ENCODE data around the gene CAPRIN1.

The CAPRIN1 gene, protein sequence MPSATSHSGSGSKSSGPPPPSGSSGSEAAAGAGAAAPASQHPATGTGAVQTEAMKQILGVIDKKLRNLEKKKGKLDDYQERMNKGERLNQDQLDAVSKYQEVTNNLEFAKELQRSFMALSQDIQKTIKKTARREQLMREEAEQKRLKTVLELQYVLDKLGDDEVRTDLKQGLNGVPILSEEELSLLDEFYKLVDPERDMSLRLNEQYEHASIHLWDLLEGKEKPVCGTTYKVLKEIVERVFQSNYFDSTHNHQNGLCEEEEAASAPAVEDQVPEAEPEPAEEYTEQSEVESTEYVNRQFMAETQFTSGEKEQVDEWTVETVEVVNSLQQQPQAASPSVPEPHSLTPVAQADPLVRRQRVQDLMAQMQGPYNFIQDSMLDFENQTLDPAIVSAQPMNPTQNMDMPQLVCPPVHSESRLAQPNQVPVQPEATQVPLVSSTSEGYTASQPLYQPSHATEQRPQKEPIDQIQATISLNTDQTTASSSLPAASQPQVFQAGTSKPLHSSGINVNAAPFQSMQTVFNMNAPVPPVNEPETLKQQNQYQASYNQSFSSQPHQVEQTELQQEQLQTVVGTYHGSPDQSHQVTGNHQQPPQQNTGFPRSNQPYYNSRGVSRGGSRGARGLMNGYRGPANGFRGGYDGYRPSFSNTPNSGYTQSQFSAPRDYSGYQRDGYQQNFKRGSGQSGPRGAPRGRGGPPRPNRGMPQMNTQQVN

GRCh38 chr11:34051349-34052035 lies at the start of gene CAPRIN1:
Gene CAPRIN1 (plus strand): TSS chr11:34051731. CDS start chr11:34052421, 690 bp downstream.
- TF ChIP-seq CTCF (IDR thresholded peaks at IDR 0.05; ENCODE audit: borderline replicate concordance, control extremely low read depth, extremely low read depth, insufficient read depth, missing control alignments): no peak
- in situ Hi-C loops (cut with MboI; ENCODE audit: low sequenced_read_pairs, unreplicated experiment): no loop called here
- peak; percentile 94 for DNase-seq (ENCODE audit: low spot score)

GRCh38 chr11:34002420-34002819 lies 49.1 kb upstream of the CAPRIN1 start:
- DNase-seq (ENCODE audit: low spot score): no peak
- in situ Hi-C loops (cut with MboI; ENCODE audit: low sequenced_read_pairs, unreplicated experiment): loop anchor here (10.0 kb wide), 1 partner anchor 152 kb away; no protein-coding TSS in a partner anchor
- TF ChIP-seq CTCF (IDR thresholded peaks at IDR 0.05; ENCODE audit: borderline replicate concordance, control extremely low read depth, extremely low read depth, insufficient read depth, missing control alignments): no peak

GRCh38 chr11:34004236-34004635 lies 47.3 kb upstream of the CAPRIN1 start:
- in situ Hi-C loops (cut with MboI; ENCODE audit: low sequenced_read_pairs, unreplicated experiment): loop anchor here (10.0 kb wide), 1 partner anchor 151 kb away; no protein-coding TSS in a partner anchor
- TF ChIP-seq CTCF (IDR thresholded peaks at IDR 0.05; ENCODE audit: borderline replicate concordance, control extremely low read depth, extremely low read depth, insufficient read depth, missing control alignments): no peak
- no peak for DNase-seq (ENCODE audit: low spot score)

- TF ChIP-seq CTCF (IDR thresholded peaks at IDR 0.05; ENCODE audit: borderline replicate concordance, control extremely low read depth, extremely low read depth, insufficient read depth, missing control alignments): no peak
- in situ Hi-C loops (cut with MboI; ENCODE audit: low sequenced_read_pairs, unreplicated experiment): loop anchor here (10.0 kb wide), 1 partner anchor 148 kb away; no protein-coding TSS in a partner anchor
- DNase-seq (ENCODE audit: low spot score): no peak
Measured at GRCh38 chr11:34006876-34007275, 44.7 kb upstream of the CAPRIN1 start.

DNA sequence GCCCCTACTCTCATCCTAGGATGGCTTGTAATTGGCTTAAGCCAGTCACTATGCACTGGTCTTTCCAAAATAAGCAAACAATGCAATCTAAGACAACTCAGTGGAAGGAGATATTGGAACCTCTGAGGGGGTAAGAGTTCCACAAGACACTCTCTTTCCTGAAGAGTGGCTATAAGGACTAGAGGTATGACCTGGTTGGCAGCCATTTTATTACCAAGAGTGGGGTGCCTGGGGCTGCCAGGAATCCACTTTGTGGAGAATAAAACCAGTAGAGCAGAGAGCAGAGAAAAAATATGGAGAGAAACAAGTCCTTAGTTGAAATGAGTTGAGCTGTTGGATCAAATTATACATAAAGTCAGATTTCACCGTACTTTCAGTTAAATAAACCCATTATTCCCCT lies 38.8 kb upstream of the CAPRIN1 start:
- in situ Hi-C loops (cut with MboI; ENCODE audit: low sequenced_read_pairs, unreplicated experiment): no loop called here
- no peak for TF ChIP-seq CTCF (IDR thresholded peaks at IDR 0.05; ENCODE audit: borderline replicate concordance, control extremely low read depth, extremely low read depth, insufficient read depth, missing control alignments)
- DNase-seq (ENCODE audit: low spot score): no peak

DNA sequence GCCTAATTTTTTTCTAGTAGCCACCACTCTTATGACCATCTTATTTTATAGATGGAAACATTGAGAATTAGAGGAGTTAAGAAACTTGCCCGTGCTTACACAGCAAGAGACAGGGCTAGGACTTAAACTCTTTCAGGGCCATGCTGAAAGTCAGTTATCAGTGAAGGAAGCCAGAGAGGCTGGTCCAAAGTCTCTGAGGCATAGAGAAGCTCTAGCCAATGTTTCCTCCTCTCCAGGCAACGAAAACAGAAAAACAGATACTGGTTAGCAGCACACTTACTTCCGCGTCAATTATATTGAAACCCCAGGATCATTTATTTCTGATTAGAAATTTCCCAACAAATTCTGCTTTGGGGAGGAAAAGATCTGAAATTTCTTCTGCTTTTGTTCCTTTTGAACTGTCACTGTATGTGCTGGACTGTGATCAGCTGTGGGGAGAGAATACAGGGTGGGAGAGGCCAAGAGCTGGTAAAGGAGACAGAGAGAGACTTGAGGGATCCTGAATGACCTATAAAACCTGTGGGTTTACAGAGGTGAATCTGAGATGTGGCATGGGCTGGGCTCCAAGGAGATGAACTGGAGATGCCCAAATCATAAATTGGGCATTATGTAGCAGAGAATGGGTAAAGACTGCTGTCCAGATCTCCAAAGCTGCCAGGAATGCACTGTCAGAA lies 37.5 kb upstream of the CAPRIN1 start:
- in situ Hi-C loops (cut with MboI; ENCODE audit: low sequenced_read_pairs, unreplicated experiment): no loop called here
- DNase-seq (ENCODE audit: low spot score): no peak
- TF ChIP-seq CTCF (IDR thresholded peaks at IDR 0.05; ENCODE audit: borderline replicate concordance, control extremely low read depth, extremely low read depth, insufficient read depth, missing control alignments): no peak
